SW 1271 (cell line): Measurements from ENCODE around the gene CYP4F22.
"Not testable (repeated sequence)": the region's sequence is repeated elsewhere in the genome, so short reads cannot be mapped to it uniquely, and the experiment has no call there.

Experiments
- DNase-seq, 2 experiments: peaks; one replicate each; lab custom pipeline; 2025; lab: John Stamatoyannopoulos, UW

The CYP4F22 gene

DNA sequence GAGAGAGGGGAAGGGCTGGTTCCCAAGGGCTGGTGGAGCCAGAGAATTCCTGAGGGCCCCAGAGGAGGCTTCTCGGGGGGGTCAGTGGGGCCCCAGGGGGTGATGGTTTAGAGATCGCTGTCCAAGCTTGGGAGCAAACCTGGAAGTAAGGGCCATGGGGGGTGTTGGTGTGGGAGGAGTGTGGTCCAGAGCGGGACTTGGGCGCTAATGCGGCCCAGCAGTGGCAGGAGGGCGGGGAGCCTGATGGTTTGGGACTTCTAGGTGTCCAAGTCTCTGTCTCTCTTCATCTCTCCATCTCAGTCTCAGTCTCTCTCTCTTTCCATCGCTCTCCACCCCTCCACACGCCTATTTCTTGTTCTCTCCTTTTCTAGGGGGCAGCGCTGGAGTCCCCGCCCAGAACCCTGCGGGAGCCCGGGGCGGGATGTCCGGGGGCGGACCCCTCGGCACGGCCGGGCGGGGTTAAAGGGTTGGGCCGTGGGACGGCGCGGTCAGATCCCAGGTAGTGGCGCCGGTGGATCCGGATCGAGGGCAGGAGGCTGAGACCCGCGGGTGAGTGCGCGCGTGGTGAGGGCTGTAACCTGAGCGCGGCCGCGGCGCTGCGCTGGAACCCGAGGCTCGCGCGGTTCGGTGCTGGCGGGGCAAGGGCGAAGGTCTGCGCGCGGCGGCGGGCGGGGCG, at the start of gene CYP4F22:
CYP4F22 (plus strand) TSS at position 491 of the 676 bp plus-strand sequence. CDS start 16,812 bp downstream, outside the sequence.
- DNase-seq: no peak

DNA sequence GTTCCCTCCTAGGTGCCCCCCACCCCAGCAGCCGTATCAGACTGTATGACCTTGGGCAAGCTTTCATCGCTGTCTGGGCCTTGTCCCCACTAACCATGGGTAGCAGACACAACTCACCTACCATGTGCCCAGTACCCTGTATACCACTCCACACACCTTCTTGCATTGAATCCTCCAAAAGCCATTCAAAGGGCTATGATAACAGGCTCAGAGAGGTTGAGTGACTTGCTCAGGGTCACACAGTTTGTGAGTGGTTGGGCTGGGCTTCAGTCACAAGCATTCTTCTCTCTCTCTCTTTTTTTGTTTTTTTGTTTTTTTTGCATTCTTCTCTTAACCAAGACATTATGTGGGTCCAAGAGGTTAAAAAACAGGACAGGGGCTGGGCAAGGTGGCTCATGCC, 46.6 kb upstream of the CYP4F22 start:
- DNase-seq: no peak

DNA sequence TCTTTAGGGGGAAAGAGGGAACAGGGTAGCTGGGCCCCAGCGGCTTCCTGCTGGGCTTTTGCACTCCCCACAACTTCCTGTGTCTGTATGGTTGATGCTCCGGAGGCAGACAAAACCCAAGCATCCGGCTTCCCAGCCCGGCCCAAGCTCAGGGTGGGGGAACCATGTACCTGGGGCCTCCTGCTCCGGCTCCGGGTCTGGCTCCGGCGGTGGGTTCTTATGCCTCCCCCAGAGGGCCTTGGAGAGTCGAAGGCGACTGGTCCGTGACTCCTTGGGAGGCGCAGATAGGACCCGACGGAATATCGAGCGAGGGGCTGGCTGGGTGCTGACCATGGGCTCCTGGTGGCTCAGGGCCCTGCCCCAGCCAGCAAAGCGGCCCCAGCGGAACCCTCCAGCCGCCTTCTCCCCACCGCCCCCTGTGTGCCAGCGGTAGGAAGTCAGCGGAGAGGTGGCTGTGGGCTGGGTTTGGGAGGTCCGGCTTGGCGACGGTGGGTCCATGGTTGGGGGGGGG, 44.4 kb upstream of the CYP4F22 start:
- no peak for DNase-seq

DNA sequence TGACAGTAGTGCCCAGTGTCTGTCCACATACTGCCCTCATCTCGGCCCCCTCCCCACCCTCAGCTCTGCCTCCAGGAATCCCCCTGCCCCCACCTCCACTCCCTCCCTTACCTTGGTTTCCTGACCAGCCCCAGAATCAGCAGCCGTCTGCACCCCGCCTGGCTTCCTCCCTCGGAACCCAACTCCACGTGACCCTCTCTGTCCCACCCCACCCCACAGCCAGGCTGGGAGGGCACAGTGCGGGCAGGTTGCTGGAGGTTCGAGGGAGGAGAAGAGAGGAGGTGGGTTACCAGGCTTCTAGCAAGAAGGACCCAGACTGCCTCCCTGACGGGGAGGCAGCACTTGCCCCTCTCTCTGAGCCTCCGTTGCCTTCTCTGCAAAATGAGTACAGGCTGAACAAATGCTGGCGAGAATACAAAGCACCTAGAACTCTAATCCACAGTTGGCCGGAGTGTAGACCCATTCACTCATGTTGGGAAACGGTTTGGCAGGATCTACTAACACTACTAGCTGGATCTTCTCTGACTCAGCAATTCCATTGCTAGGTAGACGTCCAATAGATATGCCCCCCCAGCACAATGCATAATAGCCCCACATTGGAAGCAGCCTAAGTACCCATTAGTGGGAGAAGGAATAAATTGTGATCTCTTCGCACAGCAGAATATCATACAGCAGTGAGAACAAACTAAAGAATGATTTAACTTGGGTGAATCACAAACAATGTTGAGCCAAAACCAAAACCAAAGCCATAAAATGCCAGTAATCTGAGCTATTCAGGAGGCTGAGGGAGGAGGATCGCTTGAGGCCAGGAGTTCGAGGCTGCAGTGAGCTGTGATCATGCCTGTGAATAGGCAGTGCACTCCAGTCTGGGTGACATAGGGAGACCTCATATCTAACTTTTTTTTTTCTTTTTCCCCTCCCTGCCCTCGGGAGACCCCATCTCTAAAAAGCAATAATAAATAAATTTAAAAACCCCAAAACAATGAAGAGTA, 43.6 kb upstream of the CYP4F22 start, which contains the start of gene RASAL3:
RASAL3 (minus strand) TSS at position 151 of the 992 bp plus-strand sequence. CDS start 186 bp downstream, outside the sequence.
- DNase-seq: no peak

DNA sequence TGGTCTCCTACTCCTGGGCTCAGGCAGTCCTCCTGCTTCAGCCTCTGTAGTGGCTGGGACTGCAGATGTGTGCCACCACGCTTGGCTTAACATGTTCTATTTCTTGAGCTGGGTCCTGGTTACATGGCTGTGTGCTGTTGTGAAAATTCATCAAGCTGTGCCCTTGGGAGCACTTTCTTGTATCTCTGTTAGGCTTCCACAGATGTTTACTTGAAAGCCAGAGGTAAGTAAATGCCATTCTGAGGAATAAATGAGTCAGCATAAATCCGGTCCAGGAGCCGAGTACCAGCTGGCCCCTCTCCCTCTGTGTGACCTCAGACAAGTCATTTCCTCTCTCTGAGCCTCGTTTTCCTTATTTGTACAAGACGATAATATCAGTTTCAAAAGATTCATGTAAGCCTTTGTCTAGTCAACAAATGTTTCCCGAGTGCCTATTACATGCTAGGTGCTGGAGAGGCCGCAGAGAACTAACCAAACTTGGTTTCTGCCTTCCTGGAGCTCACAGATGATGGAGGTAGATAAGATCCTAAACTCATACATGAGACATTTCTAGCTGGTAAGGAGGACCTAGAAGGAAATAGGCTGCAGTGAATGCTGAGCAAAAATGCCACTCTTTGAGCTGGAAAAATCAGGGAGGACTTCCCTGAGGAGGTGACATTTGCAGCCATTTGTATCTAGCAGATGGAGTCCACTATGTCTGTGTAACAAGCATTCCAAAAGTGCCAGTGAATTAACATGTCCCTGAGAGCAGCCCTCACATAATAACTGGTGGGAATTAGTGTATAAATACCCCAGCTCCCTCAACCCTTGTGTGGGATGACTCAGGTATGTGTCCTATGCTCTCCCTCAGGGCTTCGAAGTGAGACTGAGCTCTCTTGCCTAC, 41.2 kb upstream of the CYP4F22 start:
- DNase-seq: peak in 1 of 2 experiments; percentile 57

DNA sequence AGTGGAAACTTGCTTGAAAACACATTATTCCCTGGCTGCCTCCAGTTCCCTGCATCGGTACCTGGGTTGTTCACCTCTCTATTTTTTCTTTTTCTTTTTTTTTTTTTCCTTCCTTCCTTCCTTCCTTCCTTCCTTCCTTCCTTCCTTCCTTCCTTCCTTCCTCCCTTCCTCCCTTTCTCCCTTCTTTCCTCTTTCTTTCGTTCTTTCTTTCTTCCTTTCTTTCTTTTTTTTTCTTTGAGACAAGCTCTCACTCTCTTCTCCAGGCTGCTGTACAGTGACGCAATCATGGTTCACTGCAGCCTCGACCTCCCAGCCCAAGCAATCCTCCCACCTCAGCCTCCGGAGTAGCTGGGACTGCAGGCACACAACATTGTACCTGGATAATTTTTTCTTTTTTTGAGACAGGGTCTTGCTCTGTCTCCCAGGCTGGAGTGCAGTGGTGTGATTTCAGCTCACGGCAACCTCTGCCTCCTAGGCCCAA, 40.6 kb upstream of the CYP4F22 start:
- DNase-seq: no peak

DNA sequence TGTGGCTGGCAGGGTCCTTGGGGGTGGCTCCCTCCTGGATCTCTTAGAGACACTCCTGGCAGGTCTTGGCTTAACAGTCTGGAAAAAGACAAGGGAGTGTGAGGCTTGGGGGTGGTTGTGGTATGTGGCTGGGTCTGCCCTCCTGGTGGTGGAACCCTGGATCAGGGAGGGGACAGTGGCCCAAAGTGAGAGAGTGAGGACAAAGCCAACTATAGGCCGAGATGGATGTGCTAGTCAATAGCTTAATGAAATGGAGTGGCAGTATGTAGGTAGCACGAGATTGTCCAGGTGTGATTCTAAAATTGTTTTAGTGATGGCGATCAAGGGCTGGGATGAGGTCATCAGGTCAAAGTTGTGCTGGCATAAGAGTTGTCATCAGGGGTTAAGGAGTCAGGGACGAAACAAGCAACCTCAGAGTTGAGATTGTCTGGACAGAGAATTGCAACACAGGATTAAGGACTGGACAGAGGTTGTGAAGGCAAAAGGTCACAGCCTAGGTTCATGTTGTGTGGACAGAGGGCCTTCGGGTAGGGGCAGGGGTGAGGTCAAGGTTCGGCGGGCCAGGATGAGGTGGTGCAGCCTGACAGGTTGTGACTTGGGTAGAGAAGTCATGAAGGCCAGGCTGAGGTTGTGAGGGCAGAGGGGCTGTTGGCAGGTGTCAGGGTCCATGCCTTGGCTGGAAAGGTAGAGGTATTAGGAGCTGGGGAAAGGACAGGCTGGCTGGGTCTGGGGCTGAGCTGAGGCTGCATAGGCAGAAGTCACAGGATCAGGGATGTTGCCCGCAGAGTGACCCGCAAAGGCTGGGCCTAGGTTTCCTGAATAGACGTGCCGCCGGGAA, 39.4 kb upstream of the CYP4F22 start:
- no peak for DNase-seq

DNA sequence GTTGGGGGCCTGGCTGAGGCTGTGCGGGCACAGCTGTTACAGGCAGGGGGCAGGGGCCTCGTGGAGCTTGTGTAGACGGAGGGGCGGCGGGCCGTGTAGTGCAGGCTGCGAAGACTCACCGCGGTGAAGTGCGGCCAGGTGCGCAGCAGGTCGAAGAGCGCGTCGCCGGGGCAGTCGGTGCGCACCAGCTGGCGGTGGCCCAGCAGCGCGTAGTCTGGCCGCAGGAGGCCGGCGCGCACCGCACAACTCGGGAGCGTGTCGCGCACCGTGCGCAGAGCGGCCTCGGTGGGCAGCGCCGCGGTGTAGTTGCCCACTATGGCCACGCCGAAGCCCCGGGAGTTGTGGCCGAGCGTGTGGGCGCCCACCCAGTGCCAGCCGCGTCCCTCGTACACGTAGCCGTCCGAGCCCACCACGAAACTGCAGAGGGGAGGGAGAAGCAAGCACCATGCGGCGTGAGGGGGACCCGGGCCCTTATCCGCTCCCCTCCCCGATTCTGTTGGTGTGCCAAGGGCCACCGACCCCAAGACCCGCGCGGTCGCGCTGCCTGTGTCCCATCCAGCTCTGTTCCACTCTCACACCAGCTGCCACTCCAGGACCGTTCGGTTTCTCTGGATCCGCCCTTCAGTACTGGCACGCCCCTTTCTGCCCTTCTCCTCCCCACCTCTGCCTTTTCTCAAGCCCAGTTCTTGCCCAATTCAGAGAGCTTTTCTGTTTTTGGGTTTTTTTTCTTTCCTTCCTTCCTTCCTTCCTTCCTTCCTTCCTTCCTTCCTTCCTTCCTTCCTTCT, 38.6 kb upstream of the CYP4F22 start:
- DNase-seq: no peak

DNA sequence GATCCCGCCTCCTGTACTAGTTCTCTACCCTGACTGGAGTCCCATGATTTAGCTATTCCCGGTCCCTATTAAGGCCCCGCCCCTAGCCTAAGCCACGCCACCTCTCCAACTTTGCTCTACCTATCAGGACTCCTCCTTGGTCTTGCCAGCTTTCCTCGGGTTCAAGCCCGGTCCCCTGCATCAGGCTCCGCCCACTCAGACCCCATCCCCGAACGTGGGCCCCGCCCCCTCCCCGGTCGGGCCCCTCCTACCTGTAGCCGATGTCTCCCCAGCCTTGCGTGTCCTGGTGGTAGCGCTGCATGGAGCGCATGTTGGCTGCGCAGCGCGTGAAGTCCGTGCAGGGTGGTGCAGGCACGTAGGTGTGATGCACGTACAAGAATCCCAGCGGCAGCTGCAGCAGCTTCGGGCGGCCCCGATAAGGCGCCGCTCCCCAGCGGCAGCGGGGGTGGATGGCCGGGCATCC, 36.7 kb upstream of the CYP4F22 start:
- DNase-seq: no peak

DNA sequence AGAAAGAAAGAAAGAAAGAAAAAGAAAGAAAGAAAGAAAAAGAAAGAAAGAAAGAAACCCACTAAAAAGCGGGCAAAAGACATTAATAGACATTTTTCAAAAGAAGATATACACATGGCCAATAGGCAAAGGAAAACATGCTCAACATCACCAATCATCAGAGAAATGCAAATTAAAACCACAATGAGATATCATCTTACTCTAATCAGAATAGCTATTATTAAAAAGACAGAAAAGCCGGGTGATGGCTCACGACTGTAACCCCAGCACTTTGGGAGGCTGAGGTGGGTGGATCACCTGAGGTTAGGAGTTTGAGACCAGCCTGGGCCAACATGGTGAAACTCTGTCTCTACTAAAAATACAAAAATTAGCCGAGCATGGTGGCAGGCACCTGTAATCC, 34.5 kb upstream of the CYP4F22 start:
- DNase-seq: not testable (repeated sequence)

DNA sequence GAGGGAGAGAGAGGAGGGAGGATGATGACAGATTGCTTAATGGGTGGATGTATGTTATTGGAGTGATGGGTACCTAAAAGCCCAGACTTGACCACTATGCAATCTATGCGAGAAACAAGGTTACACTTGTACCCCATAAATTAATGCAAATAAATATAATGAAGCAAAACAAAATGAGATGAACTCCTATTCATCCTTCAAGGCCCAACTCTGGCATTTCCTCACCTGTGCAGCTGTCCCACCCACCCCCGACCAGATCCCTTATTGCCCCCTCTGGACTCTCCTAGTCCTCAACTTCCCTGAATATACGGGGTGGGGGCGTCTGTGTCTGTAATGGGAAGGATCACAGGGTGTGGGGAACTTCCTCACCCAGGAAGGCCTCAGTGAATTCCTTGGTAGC, 33.2 kb upstream of the CYP4F22 start:
- DNase-seq: no peak

DNA sequence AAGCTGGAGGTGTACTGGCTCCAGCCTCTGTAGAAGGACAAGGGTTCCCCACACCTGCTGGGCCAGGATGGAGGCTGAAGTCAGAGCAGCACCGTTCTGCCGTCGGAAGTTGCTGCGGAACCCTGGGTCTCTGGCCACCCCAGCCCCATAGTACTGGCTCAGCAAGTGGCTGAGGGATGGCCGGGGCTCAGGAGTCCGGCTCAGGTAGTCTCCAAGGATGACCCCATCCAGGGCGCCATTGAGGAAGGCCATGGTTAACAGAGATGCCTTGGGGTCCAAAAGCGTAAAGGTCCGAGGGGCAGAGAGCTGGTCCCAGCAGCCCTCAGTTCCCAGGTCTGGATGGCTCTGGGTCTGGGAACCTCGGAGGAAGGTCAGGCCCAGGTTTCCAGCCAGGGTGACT, 32.7 kb upstream of the CYP4F22 start:
- no peak for DNase-seq

DNA sequence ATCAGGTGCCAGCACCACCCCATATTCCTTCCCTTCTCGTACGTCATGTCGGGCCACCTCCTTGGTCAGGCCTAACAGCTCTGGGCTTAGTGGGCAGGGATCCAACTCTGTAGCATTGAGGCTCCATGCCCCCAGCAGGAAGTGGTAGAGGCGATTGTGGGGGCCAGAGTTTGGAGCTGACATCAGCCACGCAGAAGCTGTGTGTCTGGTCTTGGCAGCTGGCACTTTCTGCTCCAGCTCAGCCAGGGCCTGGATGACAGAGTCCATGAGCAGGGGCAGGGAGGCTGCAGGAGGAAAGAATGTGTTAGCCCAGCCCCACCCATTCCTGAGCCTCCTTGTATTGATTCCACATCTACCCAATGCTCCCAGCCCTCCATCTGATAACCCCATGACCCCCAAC, 32.0 kb upstream of the CYP4F22 start:
- no peak for DNase-seq

DNA sequence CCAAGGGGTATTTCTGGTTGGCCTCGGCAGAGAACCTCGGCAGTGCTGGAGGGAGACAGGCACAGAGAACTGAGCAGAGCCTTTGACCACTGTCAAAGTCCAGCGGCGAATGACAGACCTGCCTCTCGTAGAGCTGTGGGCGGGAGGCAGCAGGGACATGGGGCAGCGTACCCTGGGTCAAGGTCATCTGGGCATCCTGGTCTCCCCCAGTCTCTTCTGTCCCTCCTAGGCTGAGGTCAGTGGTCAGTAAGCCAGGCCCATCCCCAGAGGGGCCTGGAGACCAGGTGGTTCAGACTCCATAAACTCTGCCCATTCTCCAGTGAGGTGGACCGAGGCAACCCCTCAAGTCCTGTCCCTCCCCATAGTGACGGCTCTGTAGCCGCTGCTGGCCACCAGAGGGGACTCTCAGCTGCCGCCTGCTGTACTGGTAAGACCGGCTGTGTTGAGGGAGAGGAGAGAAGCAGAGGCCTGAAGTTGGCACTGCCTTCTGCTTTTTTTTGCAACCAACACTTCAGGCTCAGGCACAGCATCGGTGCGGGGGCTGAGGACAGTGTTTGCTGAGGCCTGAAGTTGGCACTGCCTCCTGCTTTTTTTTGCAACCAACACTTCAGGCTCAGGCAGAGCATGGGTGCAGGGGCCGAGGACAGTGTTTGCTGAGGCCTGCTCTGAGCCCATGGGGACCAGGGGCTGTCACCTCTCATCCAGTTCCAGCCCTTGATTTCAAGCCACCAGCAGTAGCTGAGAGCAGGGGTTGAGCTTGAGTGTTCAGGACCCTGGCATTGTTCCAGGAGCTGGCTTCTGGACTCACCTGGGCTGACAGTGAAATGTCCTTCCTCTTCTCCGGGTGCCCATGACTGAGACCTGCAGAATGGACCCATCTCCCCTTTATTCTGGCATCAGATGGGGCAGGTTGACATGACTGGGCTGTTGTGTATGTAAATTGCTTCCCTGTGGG, 28.7 kb upstream of the CYP4F22 start, which contains the start of gene PGLYRP2:
PGLYRP2 (minus strand) TSS at position 111 of the 955 bp plus-strand sequence. CDS start 130 bp downstream, outside the sequence.
- DNase-seq: no peak

DNA sequence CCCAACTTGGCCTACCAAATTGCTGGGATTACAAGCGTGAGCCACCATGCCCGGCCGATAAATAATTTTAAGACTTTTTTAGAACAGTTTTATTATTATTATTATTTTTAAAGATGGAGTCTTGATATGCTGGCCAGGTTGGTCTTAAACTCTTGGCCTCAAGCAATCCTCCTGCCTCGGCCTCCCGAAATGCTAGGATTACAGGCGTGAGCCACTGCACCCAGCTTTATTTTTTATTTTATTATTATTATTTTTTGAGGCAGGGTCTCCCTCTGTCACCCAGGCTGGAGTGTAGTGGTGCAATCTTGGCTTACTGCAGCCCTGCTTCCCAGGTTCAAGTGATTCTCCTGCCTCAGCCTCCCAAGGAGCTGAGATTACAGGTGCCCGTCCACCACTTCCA, 27.3 kb upstream of the CYP4F22 start:
- DNase-seq: not testable (repeated sequence)

DNA sequence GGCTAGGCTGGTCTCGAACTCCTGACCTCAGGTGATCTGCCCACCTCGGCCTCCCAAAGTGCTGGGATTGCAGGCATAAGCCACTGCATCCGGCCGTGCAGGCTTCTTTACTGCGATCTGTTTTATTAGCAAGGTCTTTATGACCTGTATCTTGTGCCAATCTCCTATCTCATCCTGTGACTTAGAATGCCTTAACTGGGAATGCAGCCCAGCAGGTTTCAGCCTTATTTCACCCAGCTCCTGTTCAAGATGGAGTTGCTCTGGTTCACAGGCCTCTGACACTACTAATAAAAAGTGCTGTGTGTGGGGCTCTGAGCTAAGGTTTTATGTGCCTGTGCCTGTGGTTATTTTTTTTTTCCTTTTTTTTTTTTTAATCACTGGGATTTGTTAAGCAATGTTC, 22.6 kb upstream of the CYP4F22 start:
- not testable (repeated sequence) for DNase-seq

DNA sequence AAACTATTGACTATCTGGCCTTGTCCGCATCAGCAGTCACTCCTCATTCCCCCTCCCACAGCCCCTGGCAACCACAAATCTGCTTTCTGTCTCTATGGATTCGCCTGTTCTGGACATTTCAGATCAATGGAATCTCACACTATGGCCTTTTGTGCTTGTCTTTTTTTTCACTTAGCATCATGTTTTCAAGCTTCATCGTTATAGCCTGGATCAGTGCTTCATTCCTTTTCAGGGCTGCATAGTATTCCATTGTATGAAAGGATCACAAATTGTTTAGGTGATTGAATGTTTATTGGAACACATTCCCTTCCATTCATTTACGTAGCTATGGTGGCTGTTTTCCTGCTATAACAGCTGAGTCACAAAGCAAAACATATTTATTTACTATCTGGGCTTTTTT, 21.3 kb upstream of the CYP4F22 start:
- DNase-seq: no peak

DNA sequence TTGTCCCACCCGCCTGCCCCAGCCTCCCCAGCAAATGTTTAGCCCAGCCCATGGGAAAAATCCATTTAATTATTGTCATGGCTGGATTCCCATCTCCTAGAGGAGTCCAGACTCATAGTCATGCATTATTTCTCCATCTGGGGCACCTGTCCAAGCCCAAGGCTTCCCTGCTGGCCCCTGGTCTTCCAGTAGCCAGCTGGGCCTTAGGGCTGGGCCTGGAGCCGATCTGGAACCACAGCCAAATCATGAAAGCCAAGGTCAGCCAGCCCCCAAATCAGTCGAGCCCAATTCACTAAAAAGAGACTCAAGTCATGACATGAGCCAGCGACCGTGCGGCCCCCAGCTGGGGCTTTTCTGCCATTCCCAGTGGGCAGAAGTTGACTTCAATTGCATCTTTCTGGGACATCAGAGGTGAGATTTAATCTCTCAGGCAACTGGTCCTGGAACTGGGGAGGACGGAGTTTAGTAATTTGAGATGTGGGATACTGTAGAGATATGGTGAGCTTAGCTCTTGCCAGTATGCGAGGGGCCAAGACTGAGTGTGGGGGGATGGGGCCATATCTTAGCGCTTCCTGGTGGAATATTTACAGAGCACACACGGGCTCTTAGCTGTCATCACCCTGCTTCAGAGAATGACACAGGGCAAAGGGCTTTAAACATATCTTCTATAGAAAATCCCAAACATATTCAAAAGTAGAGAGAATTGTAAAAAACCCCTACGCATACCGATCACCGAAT, 19.7 kb upstream of the CYP4F22 start:
- DNase-seq: no peak
